Activated naive CD4-positive, alpha-beta T cell treated with anti-CD3 and anti-CD28 coated beads, Interleukin-2, amount 50 U/mL, for 72 hours (primary cell): ENCODE measurements around the gene PRKCB. TPM values are rescaled to one million over a fixed set of nuclear protein-coding genes. Genes with fewer than 3 reads are reported as not detected.
"Not testable (repeated sequence)": the region's sequence is repeated elsewhere in the genome, so short reads cannot be mapped to it uniquely, and the experiment has no call there.

Experiments
- ATAC-seq, 2 donors: fragments of 150-1000 bp; cut with Tn5 transposase; 2 replicates each; pipeline ENCODE4 v1.10.0; 2021; ENCODE audit warnings: mild to moderate bottlenecking in 2 of 2, moderate library complexity in 2 of 2
- DNase-seq, 2 donors: peaks; one replicate each; pipeline ENCODE4 v3.0.0; 2021 to 2022; ENCODE audit warnings: low spot score in 2 of 2
- H3K27ac Mint-ChIP-seq, 2 donors: one replicate each; pipeline ENCODE4 v1.8.0; 2022; ENCODE audit warnings: mild to moderate bottlenecking in 2 of 2, mixed read lengths in 2 of 2
- H3K36me3 Mint-ChIP-seq, 2 donors: one replicate each; pipeline ENCODE4 v1.8.0; 2022; ENCODE audit warnings: mixed read lengths in 2 of 2
- H3K9me3 Mint-ChIP-seq, 2 donors: one replicate each; pipeline ENCODE4 v1.8.0; 2022; ENCODE audit warnings: mixed read lengths in 2 of 2
- total RNA-seq, 2 donors: library from RNA; stranded (reverse); gene quantifications; one replicate each; pipeline ENCODE4 v1.2.3, GENCODE V29; 2022

The PRKCB gene
- total RNA-seq, 2 donors from 2014 or later, result 47.8 to 89.9 TPM

- Mint-ChIP-seq H3K36me3 (no peaks in the 10 kb centered on the region), H3K27ac (peak overlapping the region in 1 of 2 donors; percentile 56), H3K9me3 (no peaks in the 10 kb centered on the region)
- no peak for ATAC-seq
- DNase-seq, result no peak
These were observed 238.8 kb downstream of the PRKCB start for GRCh38 chr16:24074574-24074973.

- no peaks in the 10 kb centered on the region for H3K9me3 Mint-ChIP-seq
- H3K27ac Mint-ChIP-seq, result no peak overlapping the region
- no peaks in the 10 kb centered on the region for H3K36me3 Mint-ChIP-seq
- ATAC-seq (no peak), DNase-seq (no peak)
These were observed 239.5 kb downstream of the PRKCB start for GRCh38 chr16:24075302-24075701.

- H3K36me3 Mint-ChIP-seq, result no peaks in the 10 kb centered on the region
- peak in 1 of 2 donors; percentile 19 for DNase-seq
- H3K9me3 Mint-ChIP-seq, result no peaks in the 10 kb centered on the region
- peak; percentile 85 to 94 for ATAC-seq
- H3K27ac Mint-ChIP-seq, result no peak overlapping the region
These were observed 240.3 kb downstream of the PRKCB start for GRCh38 chr16:24075931-24076716.

GRCh38 chr16:24077292-24077691 is 241.5 kb downstream of the PRKCB start:
- H3K27ac Mint-ChIP-seq, result no peak overlapping the region
- ATAC-seq, result no peak
- H3K36me3 Mint-ChIP-seq, result no peaks in the 10 kb centered on the region
- DNase-seq, result no peak
- no peaks in the 10 kb centered on the region for H3K9me3 Mint-ChIP-seq

- Mint-ChIP-seq H3K27ac (no peak overlapping the region), H3K36me3 (no peaks in the 10 kb centered on the region), H3K9me3 (no peaks in the 10 kb centered on the region)
- no peak for ATAC-seq
- no peak for DNase-seq
These were observed 242.2 kb downstream of the PRKCB start for GRCh38 chr16:24077966-24078365.

GRCh38 chr16:24085666-24086065 is 249.9 kb downstream of the PRKCB start:
- Mint-ChIP-seq H3K9me3 (peaks cover 9% of the 10 kb centered on the region in 2 donors), H3K36me3 (peaks cover 23% of the 10 kb centered on the region in 2 donors), H3K27ac (no peak overlapping the region)
- no peak for DNase-seq
- no peak for ATAC-seq

GRCh38 chr16:24087891-24088410 is 252.2 kb downstream of the PRKCB start:
- no peak overlapping the region for H3K27ac Mint-ChIP-seq
- H3K9me3 Mint-ChIP-seq, result peaks cover 10 to 21% of the 10 kb centered on the region in 2 donors
- DNase-seq (no peak), ATAC-seq (no peak)
- H3K36me3 Mint-ChIP-seq, result peaks cover 40 to 43% of the 10 kb centered on the region in 2 donors

- Mint-ChIP-seq H3K36me3 (peaks cover 40 to 43% of the 10 kb centered on the region in 2 donors), H3K9me3 (peaks cover 10 to 21% of the 10 kb centered on the region in 2 donors), H3K27ac (no peak overlapping the region)
- peak in 1 of 2 donors; percentile 44 for ATAC-seq
- DNase-seq, result no peak
These were observed 253.0 kb downstream of the PRKCB start for GRCh38 chr16:24088767-24089166.

GRCh38 chr16:24091125-24091524 is 255.3 kb downstream of the PRKCB start:
- DNase-seq, result no peak
- peaks cover 40 to 51% of the 10 kb centered on the region in 2 donors for H3K36me3 Mint-ChIP-seq
- no peak overlapping the region for H3K27ac Mint-ChIP-seq
- peaks cover 10 to 21% of the 10 kb centered on the region in 2 donors for H3K9me3 Mint-ChIP-seq
- ATAC-seq, result no peak

GRCh38 chr16:24093049-24093448 is 257.3 kb downstream of the PRKCB start:
- no peak for DNase-seq
- peak overlapping the region; percentile 49 to 56 for H3K27ac Mint-ChIP-seq
- no peak for ATAC-seq
- H3K9me3 Mint-ChIP-seq, result peaks cover 10 to 21% of the 10 kb centered on the region in 2 donors
- peaks cover 45 to 52% of the 10 kb centered on the region in 2 donors for H3K36me3 Mint-ChIP-seq

- peaks cover 10 to 21% of the 10 kb centered on the region in 2 donors for H3K9me3 Mint-ChIP-seq
- H3K36me3 Mint-ChIP-seq, result peaks cover 33 to 39% of the 10 kb centered on the region in 2 donors
- no peak for DNase-seq
- H3K27ac Mint-ChIP-seq, result peak overlapping the region; percentile 33 to 79
- no peak for ATAC-seq
These were observed 258.9 kb downstream of the PRKCB start for GRCh38 chr16:24094660-24095059.

- ATAC-seq (no peak), DNase-seq (no peak)
- Mint-ChIP-seq H3K9me3 (no peaks in the 10 kb centered on the region), H3K27ac (no peak overlapping the region), H3K36me3 (peaks cover 9 to 12% of the 10 kb centered on the region in 2 donors)
These were observed 263.1 kb downstream of the PRKCB start for GRCh38 chr16:24098896-24099295.

- Mint-ChIP-seq H3K9me3 (peaks cover 0 to 4% of the 10 kb centered on the region in 2 donors), H3K36me3 (peaks cover 13 to 18% of the 10 kb centered on the region in 2 donors)
- no peak for ATAC-seq
These were observed 265.6 kb downstream of the PRKCB start for GRCh38 chr16:24101431-24101830.

GRCh38 chr16:24102209-24102660 is 266.5 kb downstream of the PRKCB start:
- Mint-ChIP-seq H3K9me3 (peaks cover 0 to 4% of the 10 kb centered on the region in 2 donors), H3K36me3 (peaks cover 11 to 17% of the 10 kb centered on the region in 2 donors), H3K27ac (no peak overlapping the region)
- DNase-seq (no peak), ATAC-seq (no peak)

More at GRCh38 chr16:24101431-24101830, 265.6 kb downstream of the PRKCB start:
- no peak for DNase-seq
- no peak overlapping the region for H3K27ac Mint-ChIP-seq

GRCh38 chr16:24105471-24105870 is 269.7 kb downstream of the PRKCB start:
- ATAC-seq, DNase-seq, H3K9me3 Mint-ChIP-seq, H3K27ac Mint-ChIP-seq: not testable (repeated sequence)
- H3K36me3 Mint-ChIP-seq, result peaks cover 11% of the 10 kb centered on the region in 2 donors

- ATAC-seq, H3K9me3 Mint-ChIP-seq, H3K27ac Mint-ChIP-seq, DNase-seq: not testable (repeated sequence)
- H3K36me3 Mint-ChIP-seq, result peaks cover 11% of the 10 kb centered on the region in 2 donors
These were observed 272.3 kb downstream of the PRKCB start for GRCh38 chr16:24108090-24108489.

GRCh38 chr16:24111724-24112302 is 276.0 kb downstream of the PRKCB start:
- ATAC-seq (no peak), DNase-seq (no peak)
- Mint-ChIP-seq H3K9me3 (no peaks in the 10 kb centered on the region), H3K27ac (no peak overlapping the region), H3K36me3 (peaks cover 12 to 17% of the 10 kb centered on the region in 2 donors)
